PFSK-1 (cell line): ENCODE data around the gene NEK7.

ENCODE experiments used
- FOXP2 ChIP-seq: optimal IDR thresholded peaks from 2 replicates; pipeline ENCODE3; 2011; ENCODE audit warnings: borderline replicate concordance, control low read depth, inconsistent platforms; ENCODE audit not compliant: insufficient read depth; ENCODE audit errors: extremely low read length, extremely low read depth
- POLR2AphosphoS5 ChIP-seq: IDR thresholded peaks from 2 replicates; pipeline ENCODE4 v1.6.1; 2012; ENCODE audit warnings: low read depth, mild to moderate bottlenecking, control low read depth, low read length, moderate library complexity
- SIN3A ChIP-seq: IDR thresholded peaks from 2 replicates; pipeline ENCODE4 v1.6.1; 2012; ENCODE audit warnings: mild to moderate bottlenecking, low read length, moderate library complexity, borderline replicate concordance; ENCODE audit not compliant: insufficient read depth
- TAF1 ChIP-seq: IDR thresholded peaks from 2 replicates; pipeline ENCODE4 v1.6.1; 2012; ENCODE audit warnings: low read length, control low read depth, borderline replicate concordance; ENCODE audit not compliant: insufficient read depth
- TF ChIP-seq, protein P1 (sequence below), 2 experiments: IDR thresholded peaks; 2 replicates each; pipeline versions ENCODE4 v1.6.1 to v1.8.0; 2011 to 2012; ENCODE audit warnings: low read depth in 2 of 2, low read length in 2 of 2, control low read depth in 1 of 2, inconsistent platforms in 1 of 2, mild to moderate bottlenecking in 1 of 2, moderate library complexity in 1 of 2; ENCODE audit not compliant: insufficient read depth in 1 of 2

NEK7 gene

DNA sequence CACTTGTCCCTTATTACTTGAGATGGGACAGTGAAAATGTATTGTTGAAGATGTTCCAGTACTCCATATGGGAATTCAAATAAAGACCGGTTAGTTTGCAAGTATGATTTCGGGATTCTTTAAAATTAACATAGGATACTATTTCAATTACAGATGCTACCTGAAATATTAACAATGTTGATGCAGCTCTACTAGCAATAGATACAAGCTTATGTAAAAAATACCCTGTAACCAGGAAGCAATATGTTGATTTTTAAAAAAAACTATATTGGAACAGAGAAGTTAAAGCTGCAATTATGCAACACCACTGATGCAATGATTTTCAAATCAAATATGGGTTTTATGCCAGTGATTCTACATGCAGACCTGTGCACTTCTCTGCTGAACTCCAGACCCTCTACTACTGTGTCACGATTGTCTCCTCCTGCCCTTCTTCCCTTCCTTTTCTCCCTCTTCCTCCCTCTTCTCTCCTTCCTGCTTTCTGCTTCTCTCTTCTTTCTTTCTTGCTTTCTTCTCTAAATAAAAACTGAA, 204.5 kb downstream of the NEK7 start:
- TF ChIP-seq POLR2AphosphoS5 (no peak), TAF1 (no peak), FOXP2 (no peak), SIN3A (no peak)
- TF ChIP-seq, protein P1, sequence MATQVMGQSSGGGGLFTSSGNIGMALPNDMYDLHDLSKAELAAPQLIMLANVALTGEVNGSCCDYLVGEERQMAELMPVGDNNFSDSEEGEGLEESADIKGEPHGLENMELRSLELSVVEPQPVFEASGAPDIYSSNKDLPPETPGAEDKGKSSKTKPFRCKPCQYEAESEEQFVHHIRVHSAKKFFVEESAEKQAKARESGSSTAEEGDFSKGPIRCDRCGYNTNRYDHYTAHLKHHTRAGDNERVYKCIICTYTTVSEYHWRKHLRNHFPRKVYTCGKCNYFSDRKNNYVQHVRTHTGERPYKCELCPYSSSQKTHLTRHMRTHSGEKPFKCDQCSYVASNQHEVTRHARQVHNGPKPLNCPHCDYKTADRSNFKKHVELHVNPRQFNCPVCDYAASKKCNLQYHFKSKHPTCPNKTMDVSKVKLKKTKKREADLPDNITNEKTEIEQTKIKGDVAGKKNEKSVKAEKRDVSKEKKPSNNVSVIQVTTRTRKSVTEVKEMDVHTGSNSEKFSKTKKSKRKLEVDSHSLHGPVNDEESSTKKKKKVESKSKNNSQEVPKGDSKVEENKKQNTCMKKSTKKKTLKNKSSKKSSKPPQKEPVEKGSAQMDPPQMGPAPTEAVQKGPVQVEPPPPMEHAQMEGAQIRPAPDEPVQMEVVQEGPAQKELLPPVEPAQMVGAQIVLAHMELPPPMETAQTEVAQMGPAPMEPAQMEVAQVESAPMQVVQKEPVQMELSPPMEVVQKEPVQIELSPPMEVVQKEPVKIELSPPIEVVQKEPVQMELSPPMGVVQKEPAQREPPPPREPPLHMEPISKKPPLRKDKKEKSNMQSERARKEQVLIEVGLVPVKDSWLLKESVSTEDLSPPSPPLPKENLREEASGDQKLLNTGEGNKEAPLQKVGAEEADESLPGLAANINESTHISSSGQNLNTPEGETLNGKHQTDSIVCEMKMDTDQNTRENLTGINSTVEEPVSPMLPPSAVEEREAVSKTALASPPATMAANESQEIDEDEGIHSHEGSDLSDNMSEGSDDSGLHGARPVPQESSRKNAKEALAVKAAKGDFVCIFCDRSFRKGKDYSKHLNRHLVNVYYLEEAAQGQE (IDR thresholded peaks at IDR 0.05; ENCODE audit: insufficient read depth in 1 of 2, low read depth in 2 of 2, low read length in 2 of 2) = no peak

DNA sequence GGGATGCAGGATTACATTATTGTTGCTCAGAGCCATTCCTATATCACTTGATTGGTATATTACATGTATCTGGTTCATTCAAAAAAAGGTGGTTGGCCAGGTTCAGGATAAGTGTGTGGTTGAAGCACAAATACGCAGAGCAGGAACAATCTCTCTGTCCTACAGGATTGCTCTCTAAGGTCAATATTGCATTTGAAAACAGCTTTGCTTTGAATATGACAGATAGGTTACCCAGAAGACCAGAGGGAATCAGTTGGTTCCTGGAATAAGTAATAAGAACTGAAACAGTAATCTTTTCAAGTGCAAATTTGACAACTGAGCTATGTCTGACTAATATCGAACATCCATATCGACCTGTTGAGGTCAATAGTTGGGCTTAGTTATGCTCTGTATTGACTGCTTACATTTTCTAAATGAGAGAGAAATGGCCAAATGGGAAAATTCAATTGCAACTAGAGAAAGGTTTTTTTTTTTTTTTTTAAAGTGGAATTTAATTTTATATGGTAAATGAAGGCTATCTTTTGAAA, 206.9 kb downstream of the NEK7 start:
- no peak for TF ChIP-seq FOXP2
- TF ChIP-seq SIN3A = no peak
- no peak for TF ChIP-seq POLR2AphosphoS5
- TF ChIP-seq, protein P1 (IDR thresholded peaks at IDR 0.05; ENCODE audit: insufficient read depth in 1 of 2, low read depth in 2 of 2, low read length in 2 of 2) = no peak
- TF ChIP-seq TAF1 = no peak

DNA sequence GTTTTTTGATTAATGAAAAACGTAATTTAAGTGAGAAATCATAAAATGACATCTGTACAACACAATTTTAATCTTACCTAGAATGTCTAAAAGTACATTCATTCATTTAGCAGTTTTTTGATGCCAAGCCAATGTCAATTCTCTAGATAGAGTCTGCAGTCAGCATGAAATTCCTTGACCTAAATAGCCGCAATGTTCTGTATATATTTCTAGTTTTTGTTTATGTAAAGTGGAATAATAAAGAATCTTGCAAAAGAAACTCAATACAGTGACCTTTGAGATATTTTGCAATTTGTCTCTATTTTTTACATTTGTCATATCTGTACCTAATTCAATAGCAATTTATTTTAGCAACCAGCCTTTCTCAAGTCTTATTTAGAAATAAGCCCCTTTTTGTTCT, 207.7 kb downstream of the NEK7 start:
- TF ChIP-seq, protein P1 (IDR thresholded peaks at IDR 0.05; ENCODE audit: insufficient read depth in 1 of 2, low read depth in 2 of 2, low read length in 2 of 2) = no peak
- TF ChIP-seq POLR2AphosphoS5 = no peak

DNA sequence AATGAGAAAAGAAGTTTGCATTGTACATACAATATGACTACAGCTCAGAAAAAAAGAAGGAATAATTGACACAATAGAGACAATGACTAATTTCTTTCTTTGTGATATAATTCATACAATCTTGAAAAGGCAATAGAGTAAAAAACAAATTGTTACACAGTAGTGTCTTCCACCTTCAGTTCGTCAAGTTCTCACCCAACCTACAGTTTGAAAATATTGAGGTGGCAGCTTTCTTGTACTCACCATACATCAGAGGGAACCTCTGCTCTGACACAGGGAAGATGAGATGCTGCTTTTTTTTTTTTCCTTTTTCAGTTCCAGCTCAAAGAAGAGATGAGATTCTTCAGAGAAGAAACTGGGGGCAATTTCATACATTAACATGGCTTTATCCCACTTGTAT, 210.5 kb downstream of the NEK7 start:
- TF ChIP-seq POLR2AphosphoS5 = no peak
- TF ChIP-seq SIN3A = no peak
- TF ChIP-seq, protein P1 (IDR thresholded peaks at IDR 0.05; ENCODE audit: insufficient read depth in 1 of 2, low read depth in 2 of 2, low read length in 2 of 2) = no peak
- no peak for TF ChIP-seq FOXP2
- TF ChIP-seq TAF1 = no peak

DNA sequence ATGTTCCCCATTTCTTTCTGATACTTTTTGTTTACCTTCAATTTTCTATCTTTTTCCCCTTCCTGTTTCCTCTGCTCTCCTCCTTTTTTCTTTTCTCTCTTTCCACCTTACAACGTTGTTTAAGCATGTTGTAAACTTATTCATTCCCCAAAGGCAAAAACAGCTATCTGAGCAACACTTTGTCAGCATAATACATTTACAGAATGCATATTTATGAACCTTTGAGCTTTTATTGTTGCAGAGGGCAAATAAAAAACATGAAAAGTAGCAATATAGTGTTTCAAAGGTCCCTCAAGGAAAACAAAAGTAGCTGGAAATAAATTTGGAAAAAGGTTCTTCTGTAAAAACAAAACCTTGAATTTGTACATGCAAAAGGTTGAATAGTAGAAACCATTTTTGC, 214.2 kb downstream of the NEK7 start:
- TF ChIP-seq POLR2AphosphoS5 = no peak
- TF ChIP-seq SIN3A = no peak
- no peak for TF ChIP-seq TAF1
- TF ChIP-seq FOXP2 = no peak
- TF ChIP-seq, protein P1 (IDR thresholded peaks at IDR 0.05; ENCODE audit: insufficient read depth in 1 of 2, low read depth in 2 of 2, low read length in 2 of 2) = no peak
